Mucosa of stomach (tissue), 1 donor: Measurements from ENCODE around the gene HPX.

Source experiments
- H3K27me3 ChIP-seq: one replicate; pipeline ENCODE4 v1.7.0; 2013; ENCODE audit warnings: mild to moderate bottlenecking, low read length; ENCODE audit not compliant: control insufficient read depth, insufficient read depth
- H3K36me3 ChIP-seq: one replicate; pipeline ENCODE4 v1.7.0; 2013; ENCODE audit warnings: low read length; ENCODE audit not compliant: control insufficient read depth, insufficient read depth
- H3K4me1 ChIP-seq: one replicate; pipeline ENCODE4 v1.7.0; 2013; ENCODE audit warnings: mild to moderate bottlenecking, low read length; ENCODE audit not compliant: control insufficient read depth, insufficient read depth
- H3K4me3 ChIP-seq: one replicate; pipeline ENCODE4 v1.7.0; 2013; ENCODE audit warnings: low read length
- H3K9ac ChIP-seq: one replicate; pipeline ENCODE4 v1.7.0; 2013; ENCODE audit warnings: mild to moderate bottlenecking, low read length, moderate library complexity
- H3K9me3 ChIP-seq: one replicate; pipeline ENCODE4 v1.7.0; 2013; ENCODE audit warnings: mild to moderate bottlenecking, low read length, moderate library complexity; ENCODE audit not compliant: control insufficient read depth
- donor health status: Pancreatic carcinoma.

HPX gene

DNA sequence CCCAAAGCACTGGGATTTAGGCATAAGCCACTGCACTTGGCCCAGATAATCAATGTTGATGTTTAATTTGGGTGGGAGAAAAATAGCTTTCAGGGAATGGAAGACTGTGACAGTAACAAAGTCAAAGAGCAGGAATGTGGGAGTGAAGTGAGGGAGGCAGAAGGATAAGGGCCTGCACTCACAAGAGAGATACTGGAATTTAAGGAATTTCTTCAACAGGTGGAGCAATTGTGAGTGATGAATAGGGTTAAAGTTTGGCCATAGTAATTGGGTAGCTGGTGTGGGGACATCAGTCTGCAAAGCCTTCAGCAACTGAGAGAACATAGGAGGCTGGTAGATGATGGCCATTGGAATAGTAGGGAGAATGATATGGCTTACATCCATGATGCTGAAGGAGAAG lies 13.3 kb downstream of the HPX start:
- no peaks in the 10 kb centered on the region for H3K36me3 ChIP-seq
- H3K9ac ChIP-seq = no peak overlapping the region
- H3K4me1 ChIP-seq = no peaks in the 10 kb centered on the region
- peaks cover 3% of the 10 kb centered on the region for H3K27me3 ChIP-seq
- no peak overlapping the region for H3K4me3 ChIP-seq
- no peaks in the 10 kb centered on the region for H3K9me3 ChIP-seq

DNA sequence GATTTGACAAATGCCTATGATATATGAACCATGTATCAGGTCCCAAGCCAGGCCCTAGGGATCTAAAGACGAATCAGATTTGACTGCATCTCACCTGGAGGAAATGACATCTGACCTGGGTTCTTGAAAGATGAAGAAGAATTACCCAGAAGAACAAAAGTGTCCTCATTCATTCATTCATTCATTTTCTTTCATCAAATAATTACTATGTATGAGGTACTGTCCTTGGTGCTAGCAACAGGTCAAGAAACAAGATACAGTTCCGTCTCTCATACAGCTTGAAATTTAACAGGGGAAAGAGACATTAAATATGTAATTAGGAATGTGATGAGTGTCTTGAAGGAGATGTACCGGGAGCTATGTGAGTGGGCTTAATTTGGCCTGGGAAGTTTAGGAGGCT lies 20.1 kb downstream of the HPX start:
- H3K9me3 ChIP-seq = no peaks in the 10 kb centered on the region
- no peaks in the 10 kb centered on the region for H3K36me3 ChIP-seq
- H3K27me3 ChIP-seq = peaks cover 15% of the 10 kb centered on the region
- H3K9ac ChIP-seq = no peak overlapping the region
- H3K4me3 ChIP-seq = no peak overlapping the region
- H3K4me1 ChIP-seq = peaks cover 11% of the 10 kb centered on the region

DNA sequence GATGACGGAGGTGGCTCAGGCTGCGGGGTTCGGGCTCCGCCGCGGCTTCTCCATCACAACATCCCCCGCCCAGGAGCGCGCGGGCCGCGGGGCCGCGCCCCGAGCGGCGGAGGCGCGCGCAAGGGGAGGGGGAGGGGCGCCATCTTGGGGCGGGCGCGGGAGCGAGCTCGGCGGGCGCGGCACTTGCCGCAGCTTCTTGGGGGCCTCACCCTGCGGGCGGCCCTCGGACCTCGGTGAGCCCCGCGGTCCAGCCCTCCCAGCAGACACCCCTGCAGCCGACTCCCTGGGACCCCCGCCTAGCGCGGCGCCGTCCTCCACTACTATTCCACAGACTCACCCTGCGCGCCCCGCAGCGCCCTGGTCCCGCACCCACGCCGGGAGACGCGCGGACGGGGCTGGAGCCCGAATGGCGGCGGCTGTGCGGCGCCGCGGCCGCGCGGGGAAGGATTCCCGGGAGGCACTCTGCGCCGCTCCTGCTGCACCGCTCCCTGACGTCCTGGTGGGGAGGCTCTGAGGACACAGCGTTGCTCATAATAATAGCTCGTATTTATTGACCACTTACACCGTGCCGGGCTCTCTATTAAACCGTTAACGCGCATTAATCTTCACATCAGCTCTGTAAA lies 21.7 kb downstream of the HPX start, which contains the start of gene APBB1:
TSS of gene APBB1 (minus strand) at position 86 of the 623 bp plus-strand sequence. CDS start 7,747 bp downstream, outside the sequence.
- Histone ChIP-seq H3K4me3 (peak within 1 kb of the TSS; percentile 37), H3K9me3 (no peaks in the 10 kb centered on the region), H3K9ac (peak within 1 kb of the TSS; percentile 64), H3K4me1 (peaks cover 11% of the 10 kb centered on the region), H3K27me3 (peaks cover 15% of the 10 kb centered on the region), H3K36me3 (no peaks in the 10 kb centered on the region)

DNA sequence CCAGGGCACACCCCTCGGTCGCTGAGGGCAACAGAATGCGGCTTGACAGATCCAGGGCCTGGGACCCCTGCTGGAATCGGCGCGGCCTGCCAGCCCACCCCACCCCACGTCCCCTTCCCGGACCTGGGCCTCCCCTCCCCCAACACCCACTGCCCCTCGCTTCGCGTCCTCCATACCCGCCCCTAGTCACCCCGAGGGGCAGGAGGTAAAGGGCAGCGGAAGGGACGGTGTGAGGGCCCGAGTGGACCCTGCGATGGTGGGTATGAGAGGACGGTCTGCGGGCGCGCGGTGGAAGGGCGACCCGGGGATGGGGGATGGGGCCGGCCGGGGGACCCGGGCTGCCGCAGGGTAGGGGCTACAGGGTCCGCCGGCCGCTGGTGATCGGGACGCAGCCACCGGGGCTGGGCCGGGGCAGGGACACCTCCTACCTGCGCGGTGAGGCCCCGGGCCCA lies 22.2 kb downstream of the HPX start:
- Histone ChIP-seq H3K9me3 (no peaks in the 10 kb centered on the region), H3K27me3 (peaks cover 15% of the 10 kb centered on the region), H3K4me1 (peaks cover 11% of the 10 kb centered on the region), H3K9ac (peak overlapping the region; percentile 64), H3K4me3 (peak overlapping the region; percentile 37), H3K36me3 (no peaks in the 10 kb centered on the region)

DNA sequence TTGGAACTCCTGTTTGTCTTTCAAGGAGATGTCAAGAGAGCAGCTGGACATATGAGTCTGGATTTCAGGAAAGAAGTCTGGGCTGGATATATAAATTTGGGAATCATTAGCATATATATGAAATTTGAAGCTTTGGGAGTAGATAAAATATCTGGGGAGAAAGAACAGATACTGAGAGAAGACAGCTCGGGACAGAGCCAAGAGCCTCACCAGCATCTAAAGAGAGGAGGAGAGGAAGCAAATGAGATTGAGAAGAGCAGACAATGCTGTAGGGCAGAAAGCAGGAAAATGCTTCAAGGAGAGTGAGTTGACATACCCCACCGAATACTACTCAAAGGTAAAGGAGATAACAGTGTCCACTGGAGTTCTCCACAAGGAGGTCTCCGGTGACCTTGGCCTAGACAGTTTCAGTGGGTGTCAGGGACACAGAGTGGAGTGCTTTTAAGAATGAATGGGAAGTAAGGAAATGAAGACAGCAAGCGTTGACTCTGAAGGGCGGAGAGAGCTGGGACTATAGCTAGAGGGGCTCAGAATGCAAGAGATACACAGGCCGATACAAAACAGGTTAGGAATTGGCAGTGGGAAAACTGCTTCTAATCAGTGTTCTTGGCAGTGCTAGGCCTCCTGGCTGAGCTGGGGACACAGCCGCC lies 22.8 kb downstream of the HPX start:
- Histone ChIP-seq H3K36me3 (no peaks in the 10 kb centered on the region), H3K9me3 (no peaks in the 10 kb centered on the region), H3K9ac (peak overlapping the region; percentile 40), H3K27me3 (peaks cover 15% of the 10 kb centered on the region), H3K4me1 (peaks cover 11% of the 10 kb centered on the region), H3K4me3 (peak overlapping the region; percentile 17)

DNA sequence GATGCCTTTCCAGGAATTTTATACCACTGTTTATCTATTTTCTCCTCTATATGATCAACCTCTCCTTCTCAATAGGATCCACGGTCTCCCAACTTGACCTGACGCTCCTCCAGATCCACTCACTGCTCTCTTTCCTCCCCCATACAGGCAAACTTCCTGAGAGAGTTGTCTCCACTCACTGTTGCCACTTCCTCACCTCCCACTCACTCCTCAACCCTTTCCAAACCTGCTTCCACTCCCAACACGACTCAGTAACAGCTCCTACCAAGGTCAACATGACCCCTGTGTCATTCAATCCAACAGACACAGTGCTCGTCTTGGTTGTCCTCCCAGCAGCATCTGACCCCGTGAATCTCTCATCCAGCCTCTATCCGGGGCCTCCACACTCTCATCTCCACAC lies 25.0 kb downstream of the HPX start:
- peaks cover 11% of the 10 kb centered on the region for H3K4me1 ChIP-seq
- H3K4me3 ChIP-seq = no peak overlapping the region
- no peak overlapping the region for H3K9ac ChIP-seq
- no peaks in the 10 kb centered on the region for H3K36me3 ChIP-seq
- H3K9me3 ChIP-seq = no peaks in the 10 kb centered on the region
- H3K27me3 ChIP-seq = peaks cover 12% of the 10 kb centered on the region

DNA sequence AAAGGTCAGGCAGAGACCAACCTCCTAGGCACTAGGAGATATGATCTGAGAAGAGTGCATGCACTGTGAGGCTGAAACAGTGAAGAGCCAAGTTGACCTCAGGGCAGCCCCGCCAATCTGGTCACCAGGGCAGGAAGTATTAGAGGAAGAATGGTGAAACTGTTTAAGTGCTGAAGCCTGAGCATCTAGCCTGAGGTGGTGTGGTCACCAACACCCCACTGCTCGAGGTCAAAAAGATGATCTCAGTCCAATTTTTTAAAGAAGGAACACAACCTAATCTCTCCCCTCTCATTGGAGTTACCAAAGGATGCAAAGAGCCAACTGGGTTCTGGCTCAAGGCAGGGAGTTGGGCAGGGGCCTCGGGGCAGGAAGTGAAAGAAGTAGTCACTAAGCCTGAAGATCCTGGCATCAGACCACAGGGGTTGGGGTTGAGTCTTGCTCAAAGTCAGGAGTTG lies 25.9 kb downstream of the HPX start:
- H3K4me3 ChIP-seq = no peak overlapping the region
- H3K36me3 ChIP-seq = no peaks in the 10 kb centered on the region
- peaks cover 5% of the 10 kb centered on the region for H3K27me3 ChIP-seq
- no peaks in the 10 kb centered on the region for H3K9me3 ChIP-seq
- H3K9ac ChIP-seq = no peak overlapping the region
- peaks cover 11% of the 10 kb centered on the region for H3K4me1 ChIP-seq

DNA sequence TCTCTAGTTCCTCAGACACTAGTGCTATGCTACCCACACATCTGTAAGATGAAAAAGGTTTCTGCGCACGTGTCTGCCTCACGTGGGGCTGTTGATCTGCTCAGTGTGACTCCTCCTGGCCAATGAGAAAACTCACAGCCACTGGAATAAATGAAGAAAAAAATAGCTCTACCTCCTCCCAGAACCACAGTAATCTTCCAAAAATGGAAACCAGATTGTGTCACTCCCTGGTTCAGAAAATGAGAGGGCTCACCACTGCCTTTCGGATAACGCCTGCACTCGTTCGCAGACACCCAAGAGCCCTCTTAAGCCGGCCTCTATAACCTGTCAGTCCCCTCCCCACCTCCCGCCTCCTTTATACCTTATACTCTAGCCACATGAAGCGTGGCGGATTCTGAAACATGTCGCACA lies 27.0 kb downstream of the HPX start:
- Histone ChIP-seq H3K36me3 (no peaks in the 10 kb centered on the region), H3K4me1 (peaks cover 6% of the 10 kb centered on the region), H3K9ac (no peak overlapping the region), H3K4me3 (no peak overlapping the region), H3K27me3 (no peaks in the 10 kb centered on the region), H3K9me3 (no peaks in the 10 kb centered on the region)

DNA sequence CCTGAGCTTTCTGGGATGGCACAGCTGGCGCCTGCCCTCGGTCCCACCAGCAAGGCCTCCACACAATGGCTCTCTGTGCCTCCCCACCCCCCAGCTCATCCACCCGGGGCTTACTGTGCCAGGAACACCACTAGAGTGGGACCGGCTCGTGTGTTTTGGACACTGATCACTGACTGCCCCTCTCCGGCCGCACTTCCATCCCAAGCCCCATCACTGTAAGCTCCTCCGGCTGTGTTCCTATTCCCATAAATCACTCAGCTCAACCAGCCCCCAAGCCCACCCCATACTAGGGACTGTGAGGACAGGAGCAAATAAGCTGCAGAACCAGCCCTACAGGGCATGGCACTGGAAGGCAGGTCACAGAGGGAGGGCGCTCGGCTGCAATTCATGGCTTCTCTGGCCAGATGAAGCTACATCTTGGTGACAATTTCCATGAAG lies 29.2 kb downstream of the HPX start:
- no peaks in the 10 kb centered on the region for H3K4me1 ChIP-seq
- H3K9ac ChIP-seq = no peak overlapping the region
- H3K27me3 ChIP-seq = no peaks in the 10 kb centered on the region
- no peaks in the 10 kb centered on the region for H3K9me3 ChIP-seq
- H3K36me3 ChIP-seq = no peaks in the 10 kb centered on the region
- H3K4me3 ChIP-seq = no peak overlapping the region

DNA sequence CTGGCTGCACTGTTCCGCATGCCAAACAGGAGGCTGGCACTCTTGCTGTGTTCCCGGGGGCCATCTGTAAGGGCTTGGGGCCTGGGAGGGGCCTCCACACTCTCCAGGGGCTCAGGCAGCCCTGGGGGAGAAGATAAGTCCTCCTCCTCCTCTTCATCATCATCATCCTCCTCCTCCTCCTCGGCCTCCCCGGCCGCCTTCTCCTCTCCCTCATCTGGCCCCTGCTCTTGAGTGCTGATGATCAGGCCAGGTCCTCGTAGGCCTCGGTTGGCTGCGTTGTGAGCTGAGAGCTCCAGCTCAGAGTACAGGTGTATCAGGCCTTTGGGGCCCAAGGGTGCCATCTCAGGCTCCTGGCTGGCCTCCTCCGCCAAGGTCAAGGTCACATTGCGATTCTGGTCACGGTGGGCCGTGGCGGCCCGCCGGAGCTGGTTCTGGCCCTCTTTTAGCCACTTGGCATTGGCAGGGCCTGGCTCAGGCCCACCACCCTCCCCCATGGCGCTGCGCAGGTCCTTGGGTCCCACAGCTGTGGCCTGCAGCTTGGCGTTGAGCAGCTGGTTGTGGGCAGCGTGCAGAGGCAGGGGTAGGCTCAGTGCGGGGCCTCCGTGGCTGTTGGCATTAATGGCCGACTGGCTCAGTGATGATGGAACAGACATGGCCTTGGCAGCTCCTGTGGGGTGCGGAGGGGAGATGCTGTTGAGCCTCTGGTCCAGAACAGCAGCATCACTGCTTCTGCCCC lies 29.9 kb downstream of the HPX start:
- H3K9ac ChIP-seq = no peak overlapping the region
- no peaks in the 10 kb centered on the region for H3K27me3 ChIP-seq
- no peak overlapping the region for H3K4me3 ChIP-seq
- H3K36me3 ChIP-seq = no peaks in the 10 kb centered on the region
- H3K9me3 ChIP-seq = no peaks in the 10 kb centered on the region
- no peaks in the 10 kb centered on the region for H3K4me1 ChIP-seq

DNA sequence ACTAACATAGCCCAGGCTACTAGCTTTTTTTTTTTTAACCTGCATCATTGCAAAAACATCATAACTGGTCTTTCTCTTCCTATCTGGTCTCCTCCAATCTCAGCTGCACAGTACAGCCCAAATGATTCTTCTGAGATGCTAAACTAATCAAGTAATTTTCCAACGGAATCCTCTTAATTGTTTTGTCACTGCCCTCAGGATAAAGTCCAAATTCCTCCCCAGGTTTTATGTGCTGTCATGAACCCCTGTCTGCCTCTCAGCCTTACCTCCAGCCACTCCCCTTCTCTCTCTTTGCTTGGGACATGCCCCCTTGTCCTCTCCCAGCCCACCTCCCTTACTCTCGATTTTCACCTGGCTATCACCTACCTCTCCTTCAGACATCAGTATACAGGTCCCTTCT lies 34.4 kb downstream of the HPX start:
- Histone ChIP-seq H3K4me3 (no peak overlapping the region), H3K27me3 (no peaks in the 10 kb centered on the region), H3K9me3 (no peaks in the 10 kb centered on the region), H3K4me1 (no peaks in the 10 kb centered on the region), H3K9ac (no peak overlapping the region), H3K36me3 (no peaks in the 10 kb centered on the region)

DNA sequence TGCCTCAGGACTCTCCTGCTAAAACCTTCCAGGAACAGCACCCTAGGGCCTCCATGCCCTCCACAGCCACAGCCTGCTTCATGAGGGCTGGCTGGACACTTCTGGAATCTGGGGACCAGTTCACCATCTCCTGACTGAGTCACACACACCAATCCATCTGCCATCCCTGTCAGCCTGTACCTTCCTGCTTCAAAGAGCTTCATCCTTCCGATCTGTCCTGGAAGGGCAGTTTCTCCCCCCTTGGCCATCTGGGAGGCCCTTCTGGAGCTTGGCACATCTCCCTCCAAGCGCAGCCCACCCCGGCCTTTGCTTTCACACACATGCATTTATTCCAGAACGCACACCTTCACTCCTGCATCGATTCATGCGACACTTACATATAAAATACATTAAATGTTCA lies 34.9 kb downstream of the HPX start:
- H3K27me3 ChIP-seq = no peaks in the 10 kb centered on the region
- H3K36me3 ChIP-seq = no peaks in the 10 kb centered on the region
- H3K9me3 ChIP-seq = no peaks in the 10 kb centered on the region
- H3K4me1 ChIP-seq = no peaks in the 10 kb centered on the region
- no peak overlapping the region for H3K4me3 ChIP-seq
- H3K9ac ChIP-seq = peak overlapping the region; percentile 28
